ENCODE results near the gene MYO1E. TPM values are rescaled to one million over a fixed set of nuclear protein-coding genes. Genes with fewer than 3 reads are reported as not detected.

MYO1E gene
- total RNA-seq, 2 experiments from 2014 or later: 1.5 to 26.5 TPM

DNA sequence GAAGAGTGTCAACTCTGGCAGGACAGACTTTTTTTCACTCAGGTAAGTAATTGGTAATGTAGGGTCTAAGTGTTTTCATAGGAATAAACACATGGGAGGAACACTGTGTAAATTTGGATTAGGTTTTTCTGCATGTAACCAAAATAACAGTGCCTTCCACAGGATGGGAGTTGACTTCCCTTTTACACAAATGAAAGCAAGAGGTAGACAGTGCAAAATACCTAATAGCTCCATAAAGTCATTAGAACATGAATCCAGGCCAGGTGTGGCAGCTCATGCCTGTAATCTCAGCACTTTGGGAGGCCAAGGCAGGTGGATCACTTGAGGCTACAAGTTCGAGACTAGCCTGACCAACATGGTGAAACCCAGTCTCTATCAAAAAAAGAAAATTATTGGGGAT is 25.5 kb upstream of the MYO1E start:
- Histone ChIP-seq H3K27ac (ENCODE audit: low read depth, low read length, poor library complexity, severe bottlenecking) (peak overlapping the region; percentile 81), H3K36me3 (ENCODE audit: insufficient read depth, low read length) (no peaks in the 10 kb centered on the region), H3K4me3 (ENCODE audit: low read depth, low read length, poor library complexity, severe bottlenecking) (no peak overlapping the region), H3K9me2 (ENCODE audit: insufficient read depth, low read length) (no peaks in the 10 kb centered on the region), H3K9me3 (ENCODE audit: low read length) (no peaks in the 10 kb centered on the region), H3K4me1 (ENCODE audit: insufficient read depth, low read length, poor library complexity, severe bottlenecking) (peaks cover 93% of the 10 kb centered on the region), H2AFZ (ENCODE audit: low read length) (no peak overlapping the region), H3K79me2 (ENCODE audit: insufficient read depth, low read depth, low read length) (no peaks in the 10 kb centered on the region), H4K20me1 (ENCODE audit: insufficient read depth, low read length) (no peaks in the 10 kb centered on the region), H3K4me2 (ENCODE audit: low read length) (peak overlapping the region; percentile 23)
- DNase-seq (ENCODE audit: low spot score): no peak
- ChIA-PET POLR2A (interaction anchor here (2.2 to 9.8 kb wide), 3 partner anchors 14 to 20 kb away, joined by 8 to 103 read pairs (median 19); no protein-coding TSS in a partner anchor), CTCF (ENCODE audit: unreplicated experiment) (interaction anchor here (1.0 kb wide), 1 partner anchor 15 kb away, joined by 3 read pairs; no protein-coding TSS in a partner anchor)
- BruUV-seq (replicated peaks): no TSS peak
- TF ChIP-seq, protein P1, sequence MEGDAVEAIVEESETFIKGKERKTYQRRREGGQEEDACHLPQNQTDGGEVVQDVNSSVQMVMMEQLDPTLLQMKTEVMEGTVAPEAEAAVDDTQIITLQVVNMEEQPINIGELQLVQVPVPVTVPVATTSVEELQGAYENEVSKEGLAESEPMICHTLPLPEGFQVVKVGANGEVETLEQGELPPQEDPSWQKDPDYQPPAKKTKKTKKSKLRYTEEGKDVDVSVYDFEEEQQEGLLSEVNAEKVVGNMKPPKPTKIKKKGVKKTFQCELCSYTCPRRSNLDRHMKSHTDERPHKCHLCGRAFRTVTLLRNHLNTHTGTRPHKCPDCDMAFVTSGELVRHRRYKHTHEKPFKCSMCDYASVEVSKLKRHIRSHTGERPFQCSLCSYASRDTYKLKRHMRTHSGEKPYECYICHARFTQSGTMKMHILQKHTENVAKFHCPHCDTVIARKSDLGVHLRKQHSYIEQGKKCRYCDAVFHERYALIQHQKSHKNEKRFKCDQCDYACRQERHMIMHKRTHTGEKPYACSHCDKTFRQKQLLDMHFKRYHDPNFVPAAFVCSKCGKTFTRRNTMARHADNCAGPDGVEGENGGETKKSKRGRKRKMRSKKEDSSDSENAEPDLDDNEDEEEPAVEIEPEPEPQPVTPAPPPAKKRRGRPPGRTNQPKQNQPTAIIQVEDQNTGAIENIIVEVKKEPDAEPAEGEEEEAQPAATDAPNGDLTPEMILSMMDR (conservative IDR thresholded peaks at IDR 0.05; ENCODE audit: low read length): no peak
- TF ChIP-seq EZH2phosphoT487 (IDR thresholded peaks at IDR 0.05; ENCODE audit: borderline replicate concordance, low read depth, low read length): no peak
- intact Hi-C loops (cut with micrococcal nuclease; ENCODE audit: unreplicated experiment): loop anchor here (2.0 to 5.0 kb wide), 3 partner anchors 21 to 421 kb away; no protein-coding TSS in a partner anchor

DNA sequence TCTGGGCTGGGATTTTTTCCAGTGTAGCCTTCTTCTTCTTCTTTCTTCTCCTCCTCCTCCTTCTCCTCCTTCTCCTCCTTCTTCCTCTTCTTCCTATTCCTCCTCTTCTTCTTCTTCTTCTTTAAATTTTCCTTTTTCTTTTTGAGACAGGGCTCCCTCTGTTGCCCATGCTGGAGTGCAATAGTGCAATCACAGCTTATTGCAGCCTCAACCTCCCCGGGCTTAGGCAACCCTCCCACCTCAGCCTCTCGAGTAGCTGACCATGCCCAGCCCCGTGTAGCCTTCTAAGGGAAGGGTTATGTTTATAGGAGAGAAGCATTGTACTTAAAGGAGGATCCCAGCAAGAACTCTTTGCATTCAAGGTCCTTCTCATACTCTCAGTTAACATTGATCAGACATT is 24.0 kb upstream of the MYO1E start:
- Histone ChIP-seq H3K9me2 (ENCODE audit: insufficient read depth, low read length) (no peaks in the 10 kb centered on the region), H3K27ac (ENCODE audit: low read depth, low read length, poor library complexity, severe bottlenecking) (no peak overlapping the region), H3K4me1 (ENCODE audit: insufficient read depth, low read length, poor library complexity, severe bottlenecking) (peaks cover 89% of the 10 kb centered on the region), H2AFZ (ENCODE audit: low read length) (peak overlapping the region; percentile 29; the same call in 1 of the 2 replicates), H3K36me3 (ENCODE audit: insufficient read depth, low read length) (no peaks in the 10 kb centered on the region), H4K20me1 (ENCODE audit: insufficient read depth, low read length) (no peaks in the 10 kb centered on the region), H3K4me3 (ENCODE audit: low read depth, low read length, poor library complexity, severe bottlenecking) (no peak overlapping the region), H3K4me2 (ENCODE audit: low read length) (peak overlapping the region; percentile 45), H3K9me3 (ENCODE audit: low read length) (no peaks in the 10 kb centered on the region), H3K79me2 (ENCODE audit: insufficient read depth, low read depth, low read length) (no peaks in the 10 kb centered on the region)
- no peak for DNase-seq (ENCODE audit: low spot score)
- BruUV-seq (replicated peaks): no TSS peak
- TF ChIP-seq EZH2phosphoT487 (IDR thresholded peaks at IDR 0.05; ENCODE audit: borderline replicate concordance, low read depth, low read length): no peak
- TF ChIP-seq, protein P1 (conservative IDR thresholded peaks at IDR 0.05; ENCODE audit: low read length): peak; percentile 59; the same call in 1 of the 2 replicates
- CTCF ChIA-PET (ENCODE audit: unreplicated experiment): interaction anchor here (1.0 kb wide), 1 partner anchor 11 kb away, joined by 3 read pairs; no protein-coding TSS in a partner anchor
- intact Hi-C loops (cut with micrococcal nuclease; ENCODE audit: unreplicated experiment): loop anchor here (5.0 kb wide), 2 partner anchors 149 to 419 kb away; no protein-coding TSS in a partner anchor
- POLR2A ChIA-PET: interaction anchor here (0.6 to 9.8 kb wide), 7 partner anchors 9 to 53 kb away, joined by 3 to 103 read pairs (median 6); no protein-coding TSS in a partner anchor

DNA sequence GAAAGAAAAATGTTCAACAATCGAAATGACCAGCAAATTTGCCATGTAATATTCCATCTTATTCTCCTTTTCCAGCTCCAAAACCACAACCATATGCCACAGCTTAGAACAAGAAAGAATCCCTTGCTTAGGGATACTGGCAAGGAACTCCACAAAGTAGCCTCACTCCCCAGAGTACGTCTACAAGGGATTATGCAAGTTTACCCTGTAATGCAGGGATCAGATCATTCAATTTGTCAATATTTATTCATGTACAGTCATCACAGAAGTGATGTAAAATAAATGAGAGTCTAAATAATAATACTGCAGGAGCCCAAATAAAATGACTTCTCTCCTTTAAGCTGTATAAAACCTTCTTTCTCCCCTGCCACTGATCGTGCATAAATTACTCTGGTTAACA is 23.5 kb upstream of the MYO1E start:
- no TSS peak for BruUV-seq (replicated peaks)
- Histone ChIP-seq H2AFZ (ENCODE audit: low read length) (peak overlapping the region; percentile 29), H3K36me3 (ENCODE audit: insufficient read depth, low read length) (no peaks in the 10 kb centered on the region), H3K9me2 (ENCODE audit: insufficient read depth, low read length) (no peaks in the 10 kb centered on the region), H3K4me2 (ENCODE audit: low read length) (peak overlapping the region; percentile 45), H4K20me1 (ENCODE audit: insufficient read depth, low read length) (no peaks in the 10 kb centered on the region), H3K4me1 (ENCODE audit: insufficient read depth, low read length, poor library complexity, severe bottlenecking) (peaks cover 85% of the 10 kb centered on the region), H3K4me3 (ENCODE audit: low read depth, low read length, poor library complexity, severe bottlenecking) (no peak overlapping the region), H3K79me2 (ENCODE audit: insufficient read depth, low read depth, low read length) (no peaks in the 10 kb centered on the region), H3K27ac (ENCODE audit: low read depth, low read length, poor library complexity, severe bottlenecking) (peak overlapping the region; percentile 49), H3K9me3 (ENCODE audit: low read length) (no peaks in the 10 kb centered on the region)
- intact Hi-C loops (cut with micrococcal nuclease; ENCODE audit: unreplicated experiment): loop anchor here (5.0 kb wide), 2 partner anchors 149 to 419 kb away; no protein-coding TSS in a partner anchor
- no peak for DNase-seq (ENCODE audit: low spot score)
- no peak for TF ChIP-seq EZH2phosphoT487 (IDR thresholded peaks at IDR 0.05; ENCODE audit: borderline replicate concordance, low read depth, low read length)
- TF ChIP-seq, protein P1 (conservative IDR thresholded peaks at IDR 0.05; ENCODE audit: low read length): no peak
- POLR2A ChIA-PET: interaction anchor here (0.8 to 9.8 kb wide), 6 partner anchors 10 to 53 kb away, joined by 3 to 103 read pairs (median 5); no protein-coding TSS in a partner anchor
- CTCF ChIA-PET (ENCODE audit: unreplicated experiment): interaction anchor here (1.0 kb wide), 1 partner anchor 11 kb away, joined by 3 read pairs; no protein-coding TSS in a partner anchor

All from OCI-LY7 (cell line).